Forelimb muscle (tissue), 1 donor: ENCODE results near the gene RPS8. TPM values are rescaled to one million over a fixed set of nuclear protein-coding genes. Genes with fewer than 3 reads are reported as not detected.
"Not testable (repeated sequence)": the region's sequence is repeated elsewhere in the genome, so short reads cannot be mapped to it uniquely, and the experiment has no call there.

Experiments
- DNase-seq: peaks from one replicate; pipeline ENCODE4 v3.0.0-alpha.2; 2013; ENCODE audit warnings: low read depth
- polyA plus RNA-seq: library from polyadenylated mRNA; unstranded; fragments of 120-200 nt; gene quantifications from one replicate; pipeline ENCODE4 v1.2.1, GENCODE V29; 2013; ENCODE audit not compliant: insufficient read length

RPS8 gene
- polyA plus RNA-seq, 1 donor = 3,224 TPM

DNA sequence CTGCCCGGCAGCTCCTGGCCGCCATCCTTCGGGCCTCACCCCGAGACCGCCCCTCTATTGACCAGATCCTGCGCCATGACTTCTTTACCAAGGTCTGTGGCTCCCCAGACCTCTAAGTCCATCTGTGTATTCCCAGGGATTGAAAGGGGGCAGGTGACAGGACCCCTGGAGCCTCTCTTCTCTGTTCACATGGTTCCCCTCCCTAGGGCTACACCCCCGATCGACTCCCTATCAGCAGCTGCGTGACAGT, 27.6 kb downstream of the RPS8 start:
- no peak for DNase-seq

- DNase-seq = no peak
Observed at GRCh38 chr1:44803312-44804095, 28.2 kb downstream of the RPS8 start.

DNA sequence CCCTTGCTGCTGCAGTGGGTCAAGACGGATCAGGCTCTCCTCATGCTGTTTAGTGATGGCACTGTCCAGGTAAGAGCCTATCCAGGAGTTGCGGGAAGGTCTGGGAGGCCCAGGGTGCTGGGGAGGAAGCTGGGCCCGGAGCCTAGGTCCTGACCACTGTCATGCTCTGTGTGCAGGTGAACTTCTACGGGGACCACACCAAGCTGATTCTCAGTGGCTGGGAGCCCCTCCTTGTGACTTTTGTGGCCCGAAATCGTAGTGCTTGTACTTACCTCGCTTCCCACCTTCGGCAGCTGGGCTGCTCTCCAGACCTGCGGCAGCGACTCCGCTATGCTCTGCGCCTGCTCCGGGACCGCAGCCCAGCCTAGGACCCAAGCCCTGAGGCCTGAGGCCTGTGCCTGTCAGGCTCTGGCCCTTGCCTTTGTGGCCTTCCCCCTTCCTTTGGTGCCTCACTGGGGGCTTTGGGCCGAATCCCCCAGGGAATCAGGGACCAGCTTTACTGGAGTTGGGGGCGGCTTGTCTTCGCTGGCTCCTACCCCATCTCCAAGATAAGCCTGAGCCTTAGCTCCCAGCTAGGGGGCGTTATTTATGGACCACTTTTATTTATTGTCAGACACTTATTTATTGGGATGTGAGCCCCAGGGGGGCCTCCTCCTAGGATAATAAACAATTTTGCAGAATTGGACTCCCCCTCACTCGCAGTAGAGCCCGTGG, 30.1 kb downstream of the RPS8 start:
- no peak for DNase-seq

DNA sequence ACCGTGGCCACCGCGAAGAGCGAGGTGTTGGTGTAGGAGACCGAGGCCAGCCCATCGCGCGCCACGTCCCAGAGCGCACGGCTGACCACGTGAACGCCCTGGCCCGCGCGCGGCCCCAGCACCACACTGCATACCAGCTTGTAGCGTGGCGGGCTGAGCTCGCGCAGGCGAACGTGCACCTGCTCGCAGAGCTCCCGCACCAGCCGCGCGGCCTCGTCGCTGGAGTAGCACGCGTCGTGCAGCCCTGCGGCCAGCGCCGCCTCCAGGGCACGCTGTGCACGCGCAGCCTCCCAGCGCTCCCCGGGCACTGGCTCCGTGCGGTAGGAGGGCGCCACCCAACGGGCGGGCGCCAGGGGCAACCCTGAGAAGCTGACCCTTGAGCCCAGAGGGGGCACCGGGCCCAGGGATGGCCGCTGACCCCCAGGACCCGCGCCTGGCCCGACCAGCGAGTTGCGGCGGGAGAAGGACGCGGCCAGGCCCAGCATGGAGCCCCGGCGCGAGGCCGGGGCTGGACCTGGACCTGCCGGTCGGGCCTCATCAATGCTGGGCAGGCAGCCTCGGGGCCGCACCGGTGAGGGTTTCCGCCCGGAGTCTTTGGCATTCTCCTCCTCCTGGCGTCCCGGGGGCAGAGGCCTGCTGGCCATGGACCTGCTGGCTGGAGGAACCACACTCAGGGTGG, 30.8 kb downstream of the RPS8 start:
- DNase-seq = no peak

DNA sequence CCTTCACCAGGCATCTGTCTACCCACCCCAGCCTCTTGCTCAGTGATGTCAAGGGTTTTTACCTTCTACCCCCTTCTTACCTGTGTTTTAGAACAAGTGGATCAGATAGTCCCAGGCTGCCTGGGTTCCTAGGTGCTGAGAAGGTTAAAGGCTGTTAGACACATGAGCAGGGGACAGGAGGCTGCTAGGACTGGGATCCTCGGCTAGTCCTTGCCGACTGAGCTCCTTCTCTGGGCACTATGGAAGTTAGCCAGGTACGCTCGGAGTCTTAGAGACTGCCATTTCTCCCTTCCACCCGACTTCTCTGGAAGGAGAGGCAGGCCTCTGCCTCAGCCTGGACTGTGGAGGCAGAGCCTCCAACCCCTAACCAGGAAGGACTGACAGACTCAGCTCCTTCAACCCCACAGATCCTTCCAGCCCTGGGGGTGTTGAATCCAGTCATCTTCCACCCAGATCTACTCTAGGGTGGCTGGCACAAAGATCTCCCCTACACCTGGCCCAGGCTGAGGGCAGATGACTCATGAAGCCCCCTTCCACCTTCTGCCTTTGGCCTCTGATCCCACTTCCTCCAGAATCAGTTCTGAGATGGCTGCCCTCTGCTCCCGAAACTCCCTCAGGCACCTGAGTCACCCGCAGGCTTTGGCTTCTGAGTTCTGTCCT, 31.5 kb downstream of the RPS8 start, which contains the start of gene DYNLT4:
Gene DYNLT4, minus strand, starts transcription at position 648 of the 660 bp plus-strand sequence. CDS start 683 bp downstream, outside the sequence.
- no peak for DNase-seq

GRCh38 chr1:44807364-44808062, 32.2 kb downstream of the RPS8 start:
- DNase-seq = peak; percentile 92

- DNase-seq = peak; percentile 77
Observed at GRCh38 chr1:44808063-44808937, 33.0 kb downstream of the RPS8 start, which contains the start of gene BTBD19. Gene BTBD19 (plus strand): TSS chr1:44808523. CDS start chr1:44808821, 298 bp downstream.

DNA sequence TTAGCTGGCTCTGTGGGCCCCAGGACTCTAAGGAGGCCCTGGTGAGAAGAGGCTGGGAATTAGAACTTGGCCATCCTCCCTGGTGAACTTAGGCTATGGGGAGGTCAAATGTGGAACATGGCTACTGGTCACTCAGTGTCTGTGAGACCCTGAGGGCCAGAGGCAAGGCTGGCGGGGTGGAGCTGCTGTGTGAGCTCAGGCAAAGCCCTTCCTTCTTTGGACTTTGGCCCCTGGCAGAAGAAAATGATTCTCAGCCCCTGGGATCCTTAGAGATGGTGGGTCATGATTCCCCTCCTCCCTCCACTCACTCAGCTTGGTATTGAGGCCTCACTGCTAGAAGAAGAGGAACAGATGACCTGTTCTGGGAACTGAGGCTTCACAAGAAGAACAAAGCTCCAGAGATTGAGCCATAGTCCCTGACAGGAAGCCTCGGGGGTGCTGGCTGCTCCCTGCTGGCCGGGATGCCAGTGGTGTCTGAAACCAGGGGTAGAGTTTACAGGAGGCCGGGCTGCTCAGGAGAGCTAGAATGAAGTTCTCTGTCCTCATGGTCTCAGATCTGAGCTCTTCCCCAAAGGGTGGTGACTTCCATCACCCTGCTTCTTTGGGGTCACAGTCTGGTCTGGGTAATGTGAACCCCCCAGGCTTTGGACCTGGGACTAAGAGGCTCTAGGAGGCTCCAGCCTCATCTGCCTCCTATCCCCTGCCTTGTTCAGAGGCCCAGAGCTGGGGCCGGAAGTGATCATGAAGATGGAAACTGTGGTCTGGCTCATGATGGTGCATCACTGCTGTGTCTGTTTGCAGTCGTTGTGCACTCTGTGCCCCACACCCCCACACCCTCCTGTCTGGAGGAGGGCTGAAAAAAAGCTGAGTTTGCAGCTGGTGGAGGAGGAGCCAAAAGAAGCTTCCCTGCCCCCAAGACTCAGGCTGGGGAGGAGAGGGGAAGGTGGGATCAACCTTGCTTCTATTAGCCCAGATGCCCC, 33.9 kb downstream of the RPS8 start:
- peak; percentile 36 for DNase-seq

GRCh38 chr1:44810101-44810761, 34.9 kb downstream of the RPS8 start:
- no peak for DNase-seq

GRCh38 chr1:44810762-44811105, 35.4 kb downstream of the RPS8 start:
- DNase-seq = not testable (repeated sequence)

GRCh38 chr1:44811234-44811633, 35.9 kb downstream of the RPS8 start:
- DNase-seq = no peak

DNA sequence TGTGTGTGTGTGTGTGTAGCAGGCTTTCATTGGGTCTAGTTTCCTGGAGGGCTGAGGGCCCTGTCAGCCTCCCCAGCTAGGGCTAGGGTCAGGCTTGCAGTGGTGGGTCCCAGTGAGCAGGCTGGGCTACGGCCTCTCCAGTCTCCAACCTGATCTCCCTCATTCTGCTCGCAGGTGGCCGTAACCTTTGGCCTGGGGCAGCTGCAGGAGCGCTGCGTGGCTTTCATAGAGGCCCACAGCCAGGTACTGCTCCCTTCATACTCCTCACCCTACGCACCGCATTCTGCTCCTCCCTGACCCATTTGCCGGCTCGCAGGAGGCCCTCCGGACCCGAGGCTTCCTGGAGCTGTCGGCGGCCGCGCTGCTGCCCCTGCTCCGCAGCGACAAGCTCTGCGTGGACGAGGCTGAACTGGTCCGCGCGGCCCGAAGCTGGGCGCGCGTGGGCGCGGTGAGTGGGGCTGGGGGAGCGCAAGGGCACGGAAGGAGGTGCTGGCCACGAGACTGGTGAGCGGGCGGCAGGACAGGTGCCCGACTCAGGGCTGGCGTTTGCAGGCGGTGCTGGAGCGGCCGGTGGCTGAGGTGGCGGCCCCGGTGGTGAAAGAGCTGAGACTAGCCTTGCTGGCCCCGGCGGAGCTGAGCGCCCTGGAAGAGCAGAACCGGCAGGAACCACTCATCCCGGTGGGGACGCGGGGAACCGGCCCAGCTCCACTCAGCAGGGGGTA, 37.6 kb downstream of the RPS8 start:
- DNase-seq = no peak

DNA sequence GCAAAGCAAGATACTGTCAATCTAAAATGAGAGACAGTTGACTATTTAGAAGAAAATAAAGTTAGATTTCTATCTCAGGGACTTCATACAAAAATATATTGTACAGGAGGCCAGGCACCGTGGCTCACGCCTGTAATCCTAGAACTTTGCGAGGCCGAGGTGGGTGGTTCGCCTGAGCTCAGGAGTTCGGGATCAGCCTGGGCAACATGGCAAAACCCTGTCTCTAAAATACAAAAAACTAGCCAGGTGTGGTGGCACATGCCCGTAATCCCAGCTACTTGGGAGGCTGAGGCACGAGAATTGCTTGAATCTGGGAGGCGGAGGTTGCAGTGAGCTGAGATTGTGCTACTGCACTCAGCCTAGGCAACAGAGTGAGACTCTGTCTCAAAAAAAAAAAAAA, 40.6 kb downstream of the RPS8 start:
- not testable (repeated sequence) for DNase-seq

DNA sequence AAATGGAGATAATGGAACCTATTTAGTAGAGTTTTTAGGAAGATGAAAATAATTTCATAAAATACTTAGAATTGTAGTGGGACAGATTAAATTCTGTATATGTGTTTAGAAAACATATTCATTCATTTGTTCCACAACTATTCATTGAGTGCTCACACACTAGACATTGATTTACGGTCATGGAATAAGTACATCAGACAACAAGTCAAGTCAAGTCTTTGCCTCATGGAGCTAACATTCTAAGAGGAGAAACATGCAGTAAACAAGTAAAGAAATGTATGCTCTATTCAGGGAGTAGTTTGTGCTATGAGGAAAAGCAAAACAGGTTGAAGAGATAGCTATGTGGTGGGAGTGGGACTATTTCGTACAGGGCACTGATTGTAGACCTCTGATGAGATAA, 42.0 kb downstream of the RPS8 start:
- DNase-seq = no peak

DNA sequence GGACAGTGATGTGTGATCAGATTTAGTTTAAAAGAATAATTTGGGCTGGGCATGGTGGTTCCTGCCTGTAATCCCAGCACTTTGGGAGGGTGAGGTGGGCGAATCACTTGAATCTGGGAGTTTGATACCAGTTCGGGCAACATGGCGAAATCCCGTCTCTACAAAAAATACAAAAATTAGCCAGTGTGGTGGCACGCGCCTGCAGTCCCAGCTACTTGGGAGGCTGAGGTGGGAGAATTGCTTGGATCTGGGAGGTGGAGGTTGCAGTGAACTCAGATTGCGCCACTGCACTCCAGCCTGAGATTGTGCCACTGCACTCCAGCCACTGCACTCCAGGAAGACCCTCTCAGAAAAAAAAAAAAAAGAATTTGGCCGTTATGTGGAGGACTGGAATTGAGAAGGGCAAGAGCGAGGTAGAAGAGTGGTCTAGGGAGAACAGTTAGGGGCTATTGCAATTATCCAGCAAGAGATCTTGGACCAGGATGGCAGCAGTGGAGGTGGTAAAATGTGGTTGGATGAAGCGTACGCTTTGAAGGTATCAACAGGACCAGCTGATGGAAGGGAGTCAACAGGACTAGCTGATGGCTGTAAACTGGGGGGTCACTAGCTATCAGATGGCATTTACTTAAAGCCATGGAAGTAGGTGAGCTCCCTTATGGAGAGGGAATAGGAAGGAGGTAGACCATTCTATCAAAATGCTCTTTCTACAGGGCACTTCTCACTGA, 42.6 kb downstream of the RPS8 start:
- DNase-seq = no peak

DNA sequence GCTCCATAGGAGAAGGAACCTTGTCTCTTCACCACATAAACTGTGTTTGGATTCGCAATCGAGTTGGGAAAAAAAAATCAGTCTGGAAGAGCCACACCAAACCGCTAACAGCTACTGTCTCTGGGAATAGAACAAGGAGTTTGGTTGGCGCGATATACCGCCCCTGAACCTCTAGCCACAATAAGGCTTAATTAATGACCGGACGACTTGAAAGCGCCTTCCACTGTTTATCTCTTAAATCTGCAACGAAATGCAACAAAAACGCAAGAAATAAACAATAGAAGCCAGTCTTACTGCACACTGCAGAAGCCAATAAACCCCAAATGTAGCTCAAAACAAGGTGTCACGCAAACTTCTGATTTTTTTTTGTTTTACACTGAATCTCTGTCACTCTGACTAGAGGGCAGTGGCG, 43.9 kb downstream of the RPS8 start:
- DNase-seq = no peak

DNA sequence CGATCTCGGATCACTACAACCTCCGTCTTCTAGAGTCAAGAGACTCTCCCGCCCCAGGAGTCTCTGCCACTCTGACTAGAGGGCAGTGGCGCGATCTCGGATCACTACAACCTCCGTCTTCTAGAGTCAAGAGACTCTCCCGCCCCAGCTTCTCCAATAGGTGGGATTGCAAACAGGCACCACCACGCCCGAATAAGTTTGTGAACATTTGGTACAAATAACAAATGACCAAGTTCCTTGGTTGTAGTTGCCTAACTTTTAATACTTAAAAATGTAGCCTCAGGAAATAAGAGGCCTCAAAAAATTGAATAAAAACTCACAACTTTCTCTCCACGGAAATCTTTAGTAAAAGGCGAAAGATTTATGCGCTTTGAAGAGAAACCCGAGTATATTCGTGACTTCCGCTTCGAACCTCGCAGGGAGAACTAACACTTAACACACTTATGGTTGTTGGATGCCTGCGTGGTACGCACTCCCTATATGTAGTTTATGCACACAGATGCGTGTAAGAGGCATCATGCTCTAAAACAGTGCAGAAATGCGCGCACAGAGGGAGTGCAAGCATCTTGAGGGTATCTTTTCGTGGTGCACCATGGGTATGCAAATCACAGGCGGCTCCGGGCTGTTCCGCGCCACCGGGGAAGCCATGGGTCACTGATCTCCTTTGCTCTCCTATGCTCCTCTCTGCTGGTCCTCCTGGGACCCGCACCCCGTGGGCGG, 44.4 kb downstream of the RPS8 start:
- no peak for DNase-seq
